HG02981 (cell line): ENCODE data around the gene DNAH9.

Source experiments
- ATAC-seq: cut with Tn5 transposase; IDR thresholded peaks from one replicate; pipeline ENCODE4 v1.9.1; 2021; ENCODE audit warnings: mild to moderate bottlenecking, moderate library complexity; ENCODE audit not compliant: unreplicated experiment

Gene DNAH9

DNA sequence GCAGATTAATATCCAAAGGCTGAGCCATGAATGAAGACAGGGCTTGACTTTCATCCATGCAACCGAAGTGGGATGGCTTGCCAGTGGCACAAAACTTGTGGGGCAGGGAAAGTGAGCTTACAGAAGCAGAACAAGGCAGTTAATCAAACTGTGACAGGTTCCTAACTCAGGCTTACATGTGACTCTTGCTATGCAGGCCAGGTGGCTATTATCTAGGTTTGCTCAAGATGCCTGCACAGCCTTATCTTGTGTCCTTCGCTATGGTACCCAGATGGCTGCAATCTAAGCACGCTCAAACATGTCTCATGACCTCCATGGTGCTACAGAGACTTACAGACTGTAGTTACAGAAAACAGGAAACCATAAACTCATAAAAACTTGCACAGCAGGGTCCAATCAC, 8.6 kb upstream of the DNAH9 start:
- no peak for ATAC-seq

DNA sequence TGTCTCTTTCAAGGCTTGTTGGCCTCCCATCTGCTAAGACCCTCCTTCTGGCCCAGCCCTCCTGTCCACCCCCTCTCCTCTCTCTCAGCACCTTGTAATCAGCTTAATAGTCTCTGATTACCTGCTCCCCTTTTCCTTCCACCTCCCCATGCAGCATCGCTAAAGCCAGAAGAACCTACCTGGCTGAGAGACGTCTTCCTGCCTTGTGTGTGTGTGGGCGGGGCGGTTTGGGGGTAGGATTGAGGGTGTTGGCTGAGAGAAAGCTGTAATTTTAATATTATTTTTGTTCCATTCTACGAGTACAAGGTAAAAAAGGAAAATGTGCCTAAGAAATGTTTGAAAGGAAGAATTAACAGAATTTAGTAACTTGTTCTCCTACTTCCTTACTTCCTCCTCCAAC, 3.4 kb downstream of the DNAH9 start:
- ATAC-seq = no peak

DNA sequence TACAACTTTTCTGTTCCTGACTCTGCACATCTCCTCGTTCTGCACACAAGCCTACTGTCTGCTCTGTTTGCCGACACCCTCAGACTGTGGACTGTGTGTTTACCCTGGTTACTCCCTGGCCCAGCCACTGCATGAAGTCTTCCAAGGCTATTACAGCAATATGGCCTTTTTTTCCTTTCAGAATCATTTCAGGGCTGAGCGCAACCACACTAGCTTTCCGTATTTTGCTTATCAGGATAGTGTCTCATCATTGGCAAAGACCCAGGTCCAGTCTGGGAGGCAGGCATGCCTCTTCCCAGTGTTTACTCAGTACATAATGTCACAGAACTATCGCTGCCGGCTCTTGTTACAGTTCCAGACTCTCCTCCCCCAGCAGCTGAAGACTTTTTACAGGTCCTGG, 10.1 kb downstream of the DNAH9 start:
- ATAC-seq = no peak

DNA sequence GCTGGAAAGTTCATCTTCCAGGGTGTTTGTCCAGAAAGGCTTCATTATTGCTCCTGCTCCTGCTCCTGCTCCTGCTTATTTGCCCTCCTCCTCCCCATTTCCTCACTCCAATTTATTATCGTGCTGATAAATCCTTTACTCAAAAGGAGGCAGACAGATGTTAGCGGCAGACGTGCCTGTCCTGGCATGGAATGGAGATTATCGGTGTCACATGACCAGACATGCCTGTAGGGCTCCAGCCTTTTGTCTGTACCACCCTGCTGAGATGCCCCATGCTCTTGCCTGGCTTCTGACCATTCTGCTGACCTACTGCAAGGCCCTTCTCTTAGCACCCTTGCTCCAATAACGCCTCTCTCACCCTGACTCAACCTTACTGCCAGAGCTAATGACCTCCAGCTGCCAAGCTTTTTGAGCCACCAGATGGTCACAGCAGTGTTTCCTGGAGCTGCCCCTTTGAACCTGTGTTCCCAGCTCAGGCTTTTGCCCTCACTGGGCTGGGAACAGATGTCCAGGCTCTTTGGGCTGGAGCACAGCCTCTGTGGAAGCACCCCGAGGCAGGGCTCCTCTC, 12.8 kb downstream of the DNAH9 start:
- no peak for ATAC-seq

DNA sequence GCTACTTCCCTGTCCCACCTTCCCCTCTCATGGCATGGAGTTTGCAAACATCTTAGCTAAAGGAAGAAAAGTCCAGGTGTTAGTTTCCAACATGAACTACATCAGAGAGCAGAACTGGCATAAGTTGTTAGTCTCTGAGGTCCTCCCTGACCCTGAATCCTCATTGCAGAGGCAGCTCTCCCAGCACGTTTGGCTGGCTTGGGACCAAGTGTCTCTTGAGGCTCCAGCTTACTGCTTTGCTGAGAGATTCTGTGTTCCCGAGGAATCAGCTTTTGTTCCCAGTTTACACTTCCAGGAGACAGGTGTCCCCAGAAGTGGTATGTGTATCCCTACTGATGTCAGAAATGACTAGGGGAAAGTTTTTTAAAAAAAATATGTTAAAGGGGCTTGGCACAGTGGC, 14.7 kb downstream of the DNAH9 start:
- ATAC-seq = no peak

DNA sequence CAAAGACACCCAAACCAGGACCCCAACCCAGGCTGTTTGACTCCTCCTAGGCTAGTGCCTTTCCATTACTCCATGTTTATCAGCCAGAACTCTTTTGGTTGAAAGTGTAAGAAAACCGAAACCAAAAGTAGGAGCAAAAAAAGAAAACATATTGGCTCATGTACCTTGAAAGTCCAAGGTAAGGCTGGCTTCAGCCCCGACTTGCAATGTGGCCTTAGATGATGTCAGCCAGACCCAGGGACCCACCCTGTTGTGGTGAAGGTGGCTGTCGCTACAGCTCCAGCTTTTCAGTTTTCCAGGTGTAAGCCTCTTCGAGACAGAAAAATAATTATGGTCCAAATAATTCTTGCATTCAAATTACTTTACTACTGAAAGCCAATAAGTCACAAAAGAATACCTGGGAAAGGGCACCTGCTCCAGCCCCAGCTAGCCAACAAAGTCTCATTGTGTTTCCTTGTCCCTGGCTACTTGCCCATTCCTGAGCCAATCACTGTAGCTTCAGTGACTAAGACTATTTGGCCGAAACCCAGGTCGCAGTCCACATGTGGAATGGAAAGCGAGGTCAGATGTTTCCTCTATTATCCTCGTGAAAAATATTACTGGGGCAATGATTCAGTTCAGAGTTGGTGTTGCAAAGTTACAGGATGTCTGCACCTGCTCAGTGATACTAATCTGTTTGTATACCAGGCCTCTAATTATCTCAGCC, 20.7 kb downstream of the DNAH9 start:
- no peak for ATAC-seq

DNA sequence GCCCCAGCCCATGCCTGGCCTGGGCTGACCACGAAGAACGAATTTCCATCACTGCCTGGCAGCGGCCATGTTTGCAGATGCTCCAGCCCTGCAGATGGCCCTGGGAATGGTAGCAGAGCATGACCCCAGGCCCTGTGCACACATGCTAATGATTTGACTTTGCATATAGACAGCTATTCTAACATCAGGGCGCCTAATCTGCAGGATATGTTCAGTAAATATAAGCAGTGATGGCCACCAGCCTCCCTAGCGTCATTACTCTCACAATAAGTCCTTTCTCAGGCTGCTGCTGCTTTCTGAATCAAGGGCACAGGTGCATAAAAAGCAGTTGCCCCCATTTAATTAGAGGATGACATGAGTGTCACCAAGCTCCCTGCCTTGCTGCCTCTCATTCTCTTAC, 24.2 kb downstream of the DNAH9 start:
- ATAC-seq = no peak

DNA sequence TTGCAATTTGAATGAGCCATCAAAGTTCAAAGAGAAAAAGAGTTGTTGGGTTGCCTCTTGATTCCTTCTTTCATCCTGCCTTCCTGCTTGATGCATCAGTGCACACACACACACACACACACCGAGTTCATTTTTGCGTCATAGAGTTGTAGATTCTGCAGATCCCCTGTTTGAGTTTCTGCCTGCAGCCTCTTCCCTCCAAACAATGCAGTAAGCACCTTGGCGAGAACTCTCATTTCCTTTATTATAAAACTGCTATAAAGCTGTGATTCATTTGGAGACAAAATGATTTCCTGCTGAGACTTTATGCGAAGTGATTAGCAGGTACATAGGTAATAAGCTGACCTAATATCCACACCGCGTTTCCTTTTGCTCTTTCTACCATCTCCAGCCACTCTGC, 26.7 kb downstream of the DNAH9 start:
- ATAC-seq = no peak

DNA sequence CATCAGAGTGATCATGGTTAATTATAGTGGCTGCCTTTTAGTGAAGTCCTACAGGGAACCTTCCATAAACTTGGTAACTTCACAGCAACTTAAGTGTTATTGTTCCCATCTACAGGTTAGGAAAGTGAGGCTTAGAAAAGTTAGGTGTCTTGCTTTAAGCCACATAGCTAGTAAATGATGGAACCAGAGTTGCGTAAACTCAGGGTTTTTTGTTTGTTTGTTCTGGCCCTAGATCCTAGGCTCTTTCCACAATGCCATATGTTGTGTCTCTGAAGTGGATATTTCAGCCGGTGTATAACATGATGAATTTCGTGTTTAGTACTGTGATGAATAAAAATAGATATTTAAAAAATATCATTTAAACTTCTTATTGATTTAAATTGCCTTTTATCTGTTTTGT, 27.6 kb downstream of the DNAH9 start:
- no peak for ATAC-seq

DNA sequence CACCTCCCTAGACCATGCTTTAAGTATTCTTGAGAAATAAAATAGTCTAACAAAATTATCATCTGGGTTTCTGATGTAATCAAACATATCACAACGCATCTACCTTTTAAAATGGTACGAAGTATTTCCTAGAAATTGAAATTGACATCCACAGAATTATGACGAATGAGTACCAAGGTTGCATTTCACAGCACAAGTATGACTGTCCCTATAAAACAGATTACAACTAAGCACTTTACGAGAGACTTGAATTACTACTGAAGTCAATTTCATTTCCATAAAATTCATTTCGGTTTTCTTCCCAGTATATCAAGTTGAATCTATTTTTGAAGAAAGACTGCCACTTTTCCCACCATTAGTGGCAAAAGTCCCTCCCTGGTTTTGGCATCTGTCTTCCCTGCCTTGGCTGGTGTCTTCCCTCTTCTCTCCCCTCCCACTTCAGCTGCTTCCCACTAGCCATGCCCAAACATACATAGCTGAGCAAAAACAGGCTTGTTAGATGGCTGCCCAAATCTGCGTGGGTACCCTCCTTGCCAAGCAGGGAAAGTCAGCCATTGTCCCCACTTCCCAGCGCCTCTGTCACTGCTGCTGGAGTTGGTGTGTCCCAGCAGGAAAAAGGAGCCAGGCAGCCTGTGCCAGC, 29.2 kb downstream of the DNAH9 start:
- ATAC-seq = no peak

DNA sequence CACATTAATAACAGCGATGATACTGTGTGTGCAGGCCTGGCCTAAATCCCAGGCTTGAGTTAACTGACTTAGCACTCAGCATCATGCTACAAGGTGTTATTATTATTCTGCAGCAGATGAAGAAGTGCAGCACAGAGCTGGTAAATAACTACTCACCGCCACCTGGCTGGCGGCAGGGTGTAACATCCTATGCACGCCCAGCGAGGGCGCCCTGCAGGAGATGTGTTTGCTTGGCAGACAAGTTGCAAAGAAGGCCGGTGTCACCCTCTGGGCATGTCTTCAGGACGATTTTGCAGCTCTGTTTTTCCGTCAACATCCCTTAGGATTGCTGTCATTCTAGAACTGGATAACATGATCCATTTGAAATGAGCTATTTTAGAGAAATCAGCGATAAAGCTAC, 30.1 kb downstream of the DNAH9 start:
- no peak for ATAC-seq

DNA sequence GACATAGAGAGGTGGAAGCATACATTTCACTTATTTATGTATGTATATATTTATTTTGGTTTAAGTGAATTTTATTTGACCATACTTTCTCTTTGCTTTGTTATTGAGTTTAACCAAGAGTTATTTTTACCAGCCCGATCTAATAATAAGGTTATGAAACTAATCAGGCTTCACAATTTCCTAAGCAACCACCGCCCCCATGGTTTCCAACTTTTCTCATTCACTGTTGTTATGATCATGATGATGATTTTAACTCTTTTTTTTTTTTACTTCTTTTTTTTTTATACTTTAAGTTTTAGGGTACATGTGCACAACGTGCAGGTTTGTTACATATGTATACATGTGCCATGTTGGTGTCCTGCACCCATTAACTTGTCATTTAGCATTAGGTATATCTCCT, 30.6 kb downstream of the DNAH9 start:
- ATAC-seq = no peak

DNA sequence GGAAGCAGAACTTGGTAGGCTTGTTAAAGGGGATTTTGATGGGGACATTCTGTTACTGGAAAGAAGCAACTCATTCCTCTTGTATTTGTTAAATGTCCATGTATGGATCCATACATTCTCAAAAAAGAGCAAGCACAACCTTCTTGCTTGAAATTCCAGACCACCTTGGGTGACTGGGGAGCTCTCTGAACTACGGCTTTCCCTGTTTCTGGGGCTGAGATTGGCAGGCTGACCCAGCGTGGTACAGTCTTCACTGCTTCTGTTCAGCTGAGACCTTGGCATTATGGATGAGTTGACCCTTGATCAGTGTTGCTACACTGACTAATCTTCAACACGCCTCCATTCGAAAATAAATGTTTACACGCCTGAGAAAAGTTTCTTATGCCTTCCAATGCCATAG, 38.5 kb downstream of the DNAH9 start:
- no peak for ATAC-seq

DNA sequence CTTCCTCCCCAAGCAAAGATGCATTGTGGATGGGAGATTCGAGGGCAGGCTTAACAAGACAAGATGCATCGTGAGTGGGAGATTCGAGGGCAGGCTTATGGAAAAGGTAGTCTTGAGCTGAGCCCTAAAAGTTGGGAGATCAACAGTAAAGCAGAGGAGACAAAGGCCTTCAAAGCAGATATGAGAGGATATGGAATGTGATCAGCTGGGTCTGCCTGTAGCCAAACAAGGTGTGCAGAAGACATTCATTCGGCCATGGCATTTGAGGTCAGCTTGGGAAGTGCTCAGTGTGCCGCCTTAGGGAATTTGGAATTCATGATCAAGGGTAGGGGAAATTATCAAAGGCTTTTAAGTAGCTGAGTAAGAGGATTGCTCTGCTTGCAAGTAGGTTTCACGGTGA, 39.5 kb downstream of the DNAH9 start:
- no peak for ATAC-seq

DNA sequence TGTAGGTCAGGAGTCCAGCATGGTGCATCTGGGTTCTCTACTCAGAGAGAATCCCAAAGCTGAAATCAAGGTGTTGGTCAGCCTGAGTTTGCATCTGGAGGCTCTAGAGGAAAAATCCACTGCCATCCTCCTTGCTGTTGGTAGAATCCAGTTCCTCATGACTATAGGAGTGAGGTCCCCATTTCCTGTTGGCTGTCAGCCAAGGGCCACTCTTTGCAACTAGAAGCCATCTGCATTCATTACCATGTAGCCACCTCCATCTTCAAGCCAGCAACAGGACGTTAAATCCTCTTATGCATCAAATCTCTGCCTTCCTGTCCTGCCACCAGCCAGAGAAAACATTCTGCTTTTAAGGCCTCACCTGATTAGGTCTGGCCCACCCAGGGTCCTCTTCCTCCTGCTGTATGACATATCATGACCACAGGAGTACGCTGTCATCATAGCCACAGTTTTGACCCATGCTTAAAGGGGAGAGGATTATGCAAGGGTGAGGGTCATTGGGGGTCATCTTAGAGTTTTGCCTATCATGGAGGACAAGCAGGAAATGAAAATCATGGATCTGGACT, 40.5 kb downstream of the DNAH9 start:
- ATAC-seq = no peak

DNA sequence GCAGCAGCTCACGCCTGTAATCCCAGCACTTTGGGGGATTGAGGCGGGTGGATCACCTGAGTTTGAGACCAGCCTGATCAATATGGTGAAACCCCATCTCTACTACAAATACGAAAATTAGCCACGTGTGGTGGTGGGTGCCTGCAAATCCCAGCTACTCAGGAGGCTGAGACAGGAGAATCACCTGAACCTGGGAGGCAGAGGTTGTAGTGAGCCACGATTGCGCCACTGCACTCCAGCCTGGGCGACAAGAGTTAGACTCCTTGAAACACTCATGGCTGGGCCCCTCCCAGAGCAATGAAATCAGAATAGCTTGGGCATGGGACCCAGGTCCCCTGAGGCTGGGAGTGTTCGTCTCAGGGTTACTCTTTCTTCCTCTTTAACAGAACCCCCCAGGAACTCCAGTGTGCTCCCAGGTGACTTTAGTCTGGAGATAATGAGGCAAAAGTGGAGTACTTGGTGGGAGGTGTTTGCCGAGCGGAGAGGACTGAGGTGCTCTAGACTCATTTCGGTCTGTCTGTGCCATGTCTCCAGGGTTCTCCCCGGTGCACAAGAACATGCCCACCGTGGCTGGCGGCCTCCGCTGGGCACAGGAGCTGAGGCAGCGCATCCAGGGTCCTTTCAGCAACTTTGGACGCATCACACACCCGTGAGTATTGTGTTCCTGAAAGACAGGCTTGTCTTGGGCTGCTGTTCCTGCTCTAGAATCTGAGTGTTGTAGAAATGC, 41.6 kb downstream of the DNAH9 start:
- ATAC-seq = no peak

DNA sequence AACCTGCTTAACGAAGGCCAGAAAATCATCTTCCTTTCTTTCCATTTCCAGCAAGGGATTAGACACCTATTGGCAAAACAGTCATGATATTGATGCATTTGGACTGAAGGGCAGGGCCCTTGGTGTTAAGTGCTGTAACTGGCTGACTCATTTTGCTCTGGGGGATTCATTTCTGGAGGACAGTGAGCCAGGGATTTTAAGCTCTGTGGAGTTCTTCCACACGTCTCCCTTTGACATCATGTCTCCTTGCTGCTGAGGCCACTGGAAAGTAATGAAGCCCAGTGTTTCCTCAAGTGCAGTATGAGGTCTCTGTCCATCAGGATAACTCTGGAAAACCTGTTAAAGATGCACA, 42.2 kb downstream of the DNAH9 start:
- ATAC-seq = no peak

DNA sequence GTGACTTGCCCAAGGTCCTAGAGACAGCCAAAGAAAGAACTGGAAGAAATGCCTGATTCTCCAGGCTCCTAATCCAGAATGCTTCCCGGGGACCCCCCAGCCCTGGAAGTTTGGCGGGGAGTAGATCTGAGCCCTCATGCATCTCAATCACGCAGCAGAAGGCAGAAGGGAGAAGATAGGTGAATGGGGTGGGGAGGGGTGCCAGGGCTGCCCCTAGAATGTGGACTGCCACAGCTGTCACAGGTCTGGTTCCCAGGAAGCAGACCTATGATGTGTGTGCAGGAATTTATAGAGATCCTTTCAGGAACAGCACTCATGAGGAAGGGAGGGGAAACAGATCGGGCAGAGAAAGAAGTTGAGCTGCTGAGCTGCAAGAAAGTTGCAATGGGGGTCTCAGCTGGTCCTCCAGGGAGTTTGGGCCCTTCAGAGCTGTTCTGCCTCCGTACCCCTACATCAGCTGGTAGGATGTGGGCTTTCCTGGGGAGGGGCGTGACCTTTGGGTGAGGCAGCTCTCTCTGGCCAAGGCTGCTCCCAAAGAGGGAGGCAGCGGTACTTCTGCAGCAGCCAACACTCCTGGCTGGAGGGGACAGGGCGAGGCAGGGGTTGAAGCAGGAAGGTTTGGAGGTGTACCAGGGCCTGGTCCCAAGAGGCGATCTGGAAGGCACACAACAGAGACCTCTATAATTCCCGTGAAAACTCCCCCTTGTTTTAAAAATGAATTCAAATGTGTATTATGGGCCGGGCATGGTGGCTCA, 43.4 kb downstream of the DNAH9 start:
- no peak for ATAC-seq

DNA sequence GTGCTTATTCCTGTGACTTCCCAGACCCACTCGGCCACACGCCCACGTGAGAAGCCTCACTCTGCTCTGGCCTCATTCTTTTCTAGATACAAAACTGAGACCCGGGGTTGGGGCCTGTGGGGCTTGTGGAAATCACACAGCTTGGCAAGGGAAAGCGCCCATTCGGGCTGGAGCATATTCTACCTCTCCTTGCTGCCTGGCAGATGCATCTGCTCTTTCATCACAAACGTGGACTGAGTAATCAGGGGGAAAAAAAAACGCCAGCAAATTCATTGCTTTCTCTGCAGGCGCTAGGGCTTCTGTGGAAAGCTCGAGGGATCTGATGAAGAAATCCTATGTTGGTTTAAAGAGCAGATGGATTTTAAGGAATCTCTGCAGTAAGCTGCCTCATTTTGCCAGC, 44.4 kb downstream of the DNAH9 start:
- ATAC-seq = no peak

DNA sequence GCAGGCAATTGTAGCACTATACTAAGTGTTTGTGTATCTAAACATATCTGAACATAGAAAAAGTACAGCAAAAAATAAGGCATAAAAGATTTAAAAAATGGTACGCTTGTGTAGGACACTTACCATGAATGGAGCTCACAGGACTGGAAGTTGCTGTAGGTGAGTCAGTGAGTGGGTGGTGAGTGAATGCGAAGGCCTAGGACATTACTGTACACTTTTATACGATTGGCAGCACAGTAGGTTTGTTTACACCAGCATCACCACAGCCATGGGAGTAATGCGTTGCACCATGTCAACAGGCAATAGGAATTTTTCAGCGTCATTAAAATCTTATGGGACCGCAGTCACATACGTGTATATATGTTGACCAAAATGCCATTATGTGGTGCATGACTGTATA, 45.6 kb downstream of the DNAH9 start:
- no peak for ATAC-seq
